ENCODE measurements around the gene SPINK8.

DNA sequence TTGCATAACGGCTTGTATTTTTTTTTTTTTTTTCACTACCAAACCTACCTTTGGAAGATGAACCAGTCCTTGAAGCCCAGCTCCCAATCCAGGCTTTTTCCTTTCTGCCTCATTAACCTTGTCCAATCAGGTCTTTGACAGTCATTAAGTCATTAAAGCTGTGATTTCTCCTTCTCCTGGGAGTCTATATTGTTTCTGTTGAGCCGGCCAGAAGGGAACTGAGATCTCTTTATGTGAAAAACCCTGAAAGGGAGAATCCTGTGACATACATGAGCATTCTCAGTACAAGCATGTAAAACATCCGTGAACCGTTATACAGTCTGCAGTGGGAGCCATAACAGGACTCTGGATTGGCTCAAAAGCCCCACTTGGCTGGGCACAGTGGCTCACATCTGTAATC lies 52.6 kb downstream of the SPINK8 start:
- no peak for TF ChIP-seq EZH2 (IDR thresholded peaks at IDR 0.05; ENCODE audit: borderline replicate concordance, low read depth, low read length, severe bottlenecking)
- TF ChIP-seq, protein P1, sequence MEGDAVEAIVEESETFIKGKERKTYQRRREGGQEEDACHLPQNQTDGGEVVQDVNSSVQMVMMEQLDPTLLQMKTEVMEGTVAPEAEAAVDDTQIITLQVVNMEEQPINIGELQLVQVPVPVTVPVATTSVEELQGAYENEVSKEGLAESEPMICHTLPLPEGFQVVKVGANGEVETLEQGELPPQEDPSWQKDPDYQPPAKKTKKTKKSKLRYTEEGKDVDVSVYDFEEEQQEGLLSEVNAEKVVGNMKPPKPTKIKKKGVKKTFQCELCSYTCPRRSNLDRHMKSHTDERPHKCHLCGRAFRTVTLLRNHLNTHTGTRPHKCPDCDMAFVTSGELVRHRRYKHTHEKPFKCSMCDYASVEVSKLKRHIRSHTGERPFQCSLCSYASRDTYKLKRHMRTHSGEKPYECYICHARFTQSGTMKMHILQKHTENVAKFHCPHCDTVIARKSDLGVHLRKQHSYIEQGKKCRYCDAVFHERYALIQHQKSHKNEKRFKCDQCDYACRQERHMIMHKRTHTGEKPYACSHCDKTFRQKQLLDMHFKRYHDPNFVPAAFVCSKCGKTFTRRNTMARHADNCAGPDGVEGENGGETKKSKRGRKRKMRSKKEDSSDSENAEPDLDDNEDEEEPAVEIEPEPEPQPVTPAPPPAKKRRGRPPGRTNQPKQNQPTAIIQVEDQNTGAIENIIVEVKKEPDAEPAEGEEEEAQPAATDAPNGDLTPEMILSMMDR (IDR thresholded peaks at IDR 0.05; ENCODE audit: borderline replicate concordance, extremely low read depth, low read length, poor library complexity, severe bottlenecking) = no peak
